Stimulated activated CD4-positive, alpha-beta T cell treated with anti-CD3 and anti-CD28 coated beads, Interleukin-1b, Interleukin-23, amount 100 ng/mL, for 48 hours (primary cell): ENCODE results near the gene LRP1.

Source experiments
- DNase-seq: peaks from one replicate; pipeline ENCODE4 v3.0.0-alpha.2; 2020

Gene LRP1

DNA sequence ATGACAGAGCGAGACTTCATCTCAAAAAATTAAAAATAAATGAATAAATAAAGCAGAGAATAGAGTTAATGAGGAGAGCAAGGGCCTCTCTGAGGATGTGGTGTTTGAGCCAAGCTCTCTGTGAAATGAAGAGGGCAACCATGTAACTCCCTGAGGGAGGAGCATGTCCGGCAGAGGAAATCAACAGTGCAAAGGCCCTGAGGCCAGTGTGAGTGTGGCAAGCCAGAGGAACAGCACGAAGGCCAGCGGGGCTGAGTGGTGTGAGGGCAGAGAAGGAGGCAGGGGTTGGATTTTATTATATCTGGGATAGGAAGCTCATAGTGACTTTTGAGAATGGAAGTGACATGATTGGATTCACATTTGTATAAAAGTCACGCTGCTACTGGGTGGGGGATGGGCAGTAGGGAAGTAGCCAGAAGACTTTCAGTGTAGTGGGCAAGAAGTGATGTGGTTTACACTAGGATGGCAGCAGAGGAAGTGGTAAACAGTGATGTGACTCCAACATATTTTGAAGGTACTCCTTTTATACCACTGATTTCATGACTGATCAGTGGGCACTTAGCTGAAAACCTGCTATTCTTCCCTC, 29.4 kb downstream of the LRP1 start:
- no peak for DNase-seq

DNA sequence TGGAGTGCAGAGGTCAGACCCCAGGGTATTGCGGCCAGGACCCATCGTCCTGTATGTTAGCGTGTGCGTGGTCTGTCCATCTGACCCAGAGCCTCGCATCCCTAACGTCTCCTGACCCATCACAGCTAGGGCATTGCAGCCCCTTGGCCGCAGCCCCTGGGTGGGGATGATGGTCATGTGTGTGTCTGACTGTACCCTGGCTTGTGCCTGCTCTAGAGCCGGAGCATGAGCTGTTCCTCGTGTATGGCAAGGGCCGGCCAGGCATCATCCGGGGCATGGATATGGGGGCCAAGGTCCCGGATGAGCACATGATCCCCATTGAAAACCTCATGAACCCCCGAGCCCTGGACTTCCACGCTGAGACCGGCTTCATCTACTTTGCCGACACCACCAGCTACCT, 29.9 kb downstream of the LRP1 start:
- no peak for DNase-seq

DNA sequence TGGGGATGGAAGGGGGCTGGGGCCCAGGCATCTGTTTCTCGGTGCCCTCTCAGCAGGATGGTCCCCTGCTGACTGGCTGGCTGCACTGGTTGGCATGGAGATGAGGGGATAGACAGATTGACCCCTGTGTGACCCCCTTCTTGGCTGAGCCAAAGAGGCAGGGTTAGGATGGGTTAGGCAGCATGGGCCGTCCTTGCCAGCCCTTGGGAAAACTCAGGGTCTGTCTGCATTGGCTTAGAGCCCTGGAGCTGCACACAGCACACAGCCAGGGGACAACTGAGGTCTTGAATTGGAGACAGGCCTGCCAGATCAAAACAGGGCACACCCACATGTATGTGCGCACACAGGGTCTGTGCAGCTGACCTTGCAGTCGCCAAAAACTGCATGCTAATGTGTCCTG, 30.4 kb downstream of the LRP1 start:
- no peak for DNase-seq

DNA sequence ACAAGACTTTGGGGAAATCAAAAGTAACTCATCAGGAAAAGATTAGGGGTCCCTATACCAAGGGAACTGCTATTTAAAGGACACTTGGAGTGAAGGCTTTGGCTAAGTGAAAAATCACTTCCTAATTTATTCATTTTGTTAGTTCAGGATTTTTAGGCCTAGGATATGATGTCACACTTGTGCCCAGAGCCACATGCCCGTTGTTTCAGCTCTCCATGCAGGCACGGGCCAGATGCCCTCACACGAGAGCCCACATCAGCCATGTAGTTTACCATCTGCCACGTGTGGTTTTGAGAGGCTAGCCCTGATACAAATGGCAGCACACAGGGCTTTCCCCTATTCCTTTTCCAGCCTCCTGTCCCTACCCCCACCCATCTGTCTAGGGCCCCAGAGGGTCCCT, 31.0 kb downstream of the LRP1 start:
- DNase-seq: no peak

DNA sequence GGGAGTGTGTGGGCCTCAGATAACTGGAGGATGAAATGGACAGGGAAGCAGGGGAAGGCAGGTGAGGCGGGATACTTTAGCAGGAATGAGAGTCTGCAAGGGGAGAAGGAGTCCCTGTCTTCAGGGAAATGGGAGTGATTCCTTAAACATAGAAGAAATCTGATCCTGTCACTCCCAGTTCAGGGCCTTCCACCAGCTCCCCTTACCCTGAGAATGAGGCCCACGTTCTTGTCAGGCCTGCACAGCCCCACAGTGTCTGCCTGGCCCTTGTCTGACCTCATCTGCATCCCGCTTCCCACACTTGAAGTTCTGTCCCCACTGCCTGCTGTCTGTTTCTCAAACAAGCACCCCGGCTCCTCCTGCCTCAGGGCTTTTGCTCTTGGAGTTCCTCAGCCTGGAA, 31.8 kb downstream of the LRP1 start:
- DNase-seq: no peak

DNA sequence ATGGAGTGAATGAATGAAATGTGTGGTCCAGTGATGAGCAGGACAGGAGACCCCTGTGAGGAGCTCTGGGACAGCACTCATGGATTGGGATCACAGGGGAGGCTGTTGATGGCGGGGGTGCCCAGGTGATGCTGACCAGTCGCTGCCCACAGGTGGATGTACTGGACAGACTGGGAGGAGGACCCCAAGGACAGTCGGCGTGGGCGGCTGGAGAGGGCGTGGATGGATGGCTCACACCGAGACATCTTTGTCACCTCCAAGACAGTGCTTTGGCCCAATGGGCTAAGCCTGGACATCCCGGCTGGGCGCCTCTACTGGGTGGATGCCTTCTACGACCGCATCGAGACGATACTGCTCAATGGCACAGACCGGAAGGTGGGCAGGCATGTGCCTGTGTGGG, 32.5 kb downstream of the LRP1 start:
- DNase-seq: no peak

DNA sequence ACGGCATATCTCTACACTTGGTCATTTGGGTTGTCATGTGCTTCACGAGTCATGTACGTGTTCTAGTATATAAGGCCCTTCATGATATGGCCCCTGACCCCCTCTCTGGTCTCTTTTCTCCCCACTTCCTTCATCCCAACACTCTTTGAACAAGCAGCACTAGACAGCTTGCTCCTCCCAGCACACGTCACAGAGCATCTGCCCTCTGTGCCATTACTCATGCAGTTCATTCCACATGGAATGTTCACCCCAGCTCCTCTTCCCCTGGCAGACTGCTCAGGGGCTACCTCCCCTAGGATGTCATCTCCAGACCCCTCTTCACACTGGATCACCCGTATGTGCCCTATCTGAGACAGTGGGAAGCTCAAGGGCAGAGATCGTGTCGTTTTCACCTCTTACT, 33.2 kb downstream of the LRP1 start:
- DNase-seq: no peak

DNA sequence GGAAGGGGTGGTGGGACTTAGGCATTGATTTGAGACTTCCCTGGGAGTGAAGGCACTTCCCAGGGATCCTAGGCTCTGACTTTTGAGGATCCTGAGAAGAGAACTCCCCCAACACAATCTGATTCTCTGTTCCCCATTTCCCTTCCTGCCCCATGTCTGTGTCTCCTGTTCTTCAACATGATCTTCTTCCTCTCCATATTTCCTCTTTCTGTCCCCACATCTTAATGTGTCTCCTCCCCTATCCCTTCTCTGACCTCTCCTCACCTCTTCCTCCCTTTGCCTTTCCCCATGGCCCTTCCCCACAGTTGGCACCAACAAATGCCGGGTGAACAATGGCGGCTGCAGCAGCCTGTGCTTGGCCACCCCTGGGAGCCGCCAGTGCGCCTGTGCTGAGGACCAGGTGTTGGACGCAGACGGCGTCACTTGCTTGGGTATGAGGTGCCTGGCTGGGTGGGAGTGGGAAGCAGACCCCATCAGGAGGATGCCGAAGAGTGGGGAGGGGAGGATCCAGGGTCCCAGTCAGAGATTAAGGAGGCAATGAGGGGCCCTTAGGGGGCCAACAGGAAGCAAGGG, 34.4 kb downstream of the LRP1 start:
- no peak for DNase-seq

DNA sequence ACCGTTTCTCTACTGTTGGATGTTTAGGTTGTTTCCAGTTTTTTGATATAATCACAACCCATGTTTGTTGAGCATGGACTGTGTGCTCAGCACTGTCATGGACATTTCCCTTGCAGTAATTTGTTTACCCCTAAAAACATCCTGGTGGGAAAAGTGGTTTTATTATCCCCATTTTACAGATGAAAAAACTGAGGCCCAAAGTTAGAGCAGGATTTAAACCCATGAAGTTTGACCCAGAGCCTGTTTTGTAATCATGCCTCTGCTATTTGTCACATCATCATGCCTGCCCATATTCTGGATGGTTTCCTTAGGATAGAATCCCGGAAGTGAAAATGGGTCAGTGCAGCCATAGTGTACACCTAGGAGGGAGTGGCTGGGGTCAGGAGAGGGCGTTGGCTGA, 36.2 kb downstream of the LRP1 start:
- DNase-seq: no peak

DNA sequence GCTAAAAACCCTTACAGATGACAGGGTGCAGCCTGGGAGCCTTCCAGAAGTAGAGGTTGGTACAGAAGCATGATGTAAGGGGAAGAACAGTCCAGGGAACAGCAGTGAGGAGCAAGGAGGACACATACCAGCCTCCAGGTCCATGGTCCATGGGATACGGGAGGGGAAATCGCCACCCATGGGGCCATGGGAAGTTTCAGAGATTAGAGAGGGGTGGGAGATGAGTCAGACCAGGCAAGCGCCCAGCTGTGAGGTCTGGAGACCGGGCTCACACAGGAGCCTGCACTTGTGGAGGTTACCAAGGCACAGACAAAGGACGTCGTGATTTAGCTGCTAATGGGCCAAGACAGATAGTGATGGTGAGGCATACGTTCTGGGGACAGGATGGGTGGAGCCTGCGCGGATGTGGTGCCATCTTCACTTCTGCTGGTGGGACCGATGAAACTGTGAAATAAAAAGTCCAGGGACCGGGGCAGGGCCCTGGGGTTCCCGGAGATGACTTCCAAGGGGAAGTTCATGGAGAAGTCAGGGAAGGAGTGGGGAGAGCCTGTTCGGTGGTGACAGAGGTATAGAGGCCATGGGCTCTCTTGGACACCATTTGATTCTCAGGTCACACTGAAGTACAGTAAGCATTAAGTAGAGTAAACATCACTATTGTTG, 36.8 kb downstream of the LRP1 start:
- no peak for DNase-seq

DNA sequence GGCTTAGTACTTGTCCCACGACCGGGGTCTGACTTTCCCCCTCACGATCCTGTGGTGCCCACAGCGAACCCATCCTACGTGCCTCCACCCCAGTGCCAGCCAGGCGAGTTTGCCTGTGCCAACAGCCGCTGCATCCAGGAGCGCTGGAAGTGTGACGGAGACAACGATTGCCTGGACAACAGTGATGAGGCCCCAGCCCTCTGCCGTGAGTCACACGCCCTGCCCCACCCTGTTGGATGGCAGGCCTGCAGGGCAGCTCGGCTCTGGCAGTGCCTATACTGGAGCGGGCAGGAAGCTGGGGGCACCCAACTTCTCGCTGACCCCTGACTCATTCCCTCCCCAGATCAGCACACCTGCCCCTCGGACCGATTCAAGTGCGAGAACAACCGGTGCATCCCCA, 37.5 kb downstream of the LRP1 start:
- DNase-seq: no peak

DNA sequence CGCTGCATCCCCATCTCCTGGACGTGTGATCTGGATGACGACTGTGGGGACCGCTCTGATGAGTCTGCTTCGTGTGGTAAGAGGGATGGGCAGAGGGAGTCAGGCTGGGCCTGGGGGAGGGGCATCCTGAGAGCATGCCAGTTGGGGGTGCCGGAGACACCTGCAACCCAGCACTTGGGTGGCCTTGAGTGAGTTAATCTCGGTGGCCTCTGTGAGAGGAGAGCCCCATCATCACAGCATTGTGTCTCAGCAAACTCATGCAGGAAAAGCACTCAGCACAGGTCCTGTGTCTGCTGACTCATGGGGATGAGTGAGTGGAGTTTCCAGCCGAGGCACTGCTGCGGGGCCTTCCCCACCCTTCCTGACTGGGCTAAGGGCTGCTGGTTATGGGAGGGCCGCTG, 38.7 kb downstream of the LRP1 start:
- peak; percentile 73 for DNase-seq

DNA sequence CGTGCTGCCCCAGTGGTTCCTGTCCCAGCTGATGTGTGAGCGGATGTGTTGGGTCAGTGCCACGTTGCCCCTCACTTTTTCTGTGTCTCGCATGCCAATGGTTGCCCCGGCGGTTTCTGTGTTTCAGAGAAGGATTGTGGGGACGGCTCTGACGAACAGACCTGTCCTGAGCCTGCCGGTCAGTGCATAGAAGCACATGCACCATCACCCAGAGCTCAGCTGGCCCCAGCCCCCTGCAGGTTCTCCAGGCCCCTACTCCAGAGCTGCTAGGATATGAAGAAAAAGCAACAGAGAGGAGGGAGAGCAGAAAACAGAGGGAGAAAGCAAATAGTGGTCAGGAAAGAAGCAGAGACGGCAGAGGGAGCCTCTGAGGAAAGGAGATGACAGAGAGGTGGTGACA, 39.8 kb downstream of the LRP1 start:
- DNase-seq: no peak

DNA sequence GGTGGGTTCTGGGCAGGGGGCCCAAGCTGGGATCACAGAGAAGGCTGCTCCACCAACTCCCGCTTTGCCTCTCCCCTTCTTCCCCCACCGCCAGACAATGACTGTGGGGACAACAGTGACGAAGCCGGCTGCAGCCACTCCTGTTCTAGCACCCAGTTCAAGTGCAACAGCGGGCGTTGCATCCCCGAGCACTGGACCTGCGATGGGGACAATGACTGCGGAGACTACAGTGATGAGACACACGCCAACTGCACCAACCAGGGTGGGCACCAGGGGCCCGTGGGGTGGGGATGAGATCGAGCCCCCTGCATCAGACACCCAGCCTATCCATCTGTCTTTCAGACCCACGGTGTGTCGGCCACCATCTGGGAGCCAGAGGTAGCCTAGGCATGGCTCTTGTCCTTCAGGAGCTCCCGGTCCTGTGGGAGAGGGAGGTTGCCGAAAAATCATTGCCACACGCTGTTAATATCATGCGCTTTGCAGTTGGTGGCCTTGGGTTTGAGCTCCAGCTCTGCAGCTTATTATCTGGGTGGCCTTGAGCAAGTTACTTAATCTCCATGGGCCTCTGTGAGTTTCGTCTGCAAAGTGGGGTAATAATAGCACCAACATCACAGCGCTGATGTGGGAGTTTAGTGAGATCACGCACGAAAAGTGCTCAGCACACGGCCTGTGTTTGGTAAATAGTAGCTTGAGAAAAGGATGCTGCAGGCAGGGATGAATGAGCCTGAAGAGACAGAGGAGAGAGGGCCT, 40.9 kb downstream of the LRP1 start:
- DNase-seq: no peak

DNA sequence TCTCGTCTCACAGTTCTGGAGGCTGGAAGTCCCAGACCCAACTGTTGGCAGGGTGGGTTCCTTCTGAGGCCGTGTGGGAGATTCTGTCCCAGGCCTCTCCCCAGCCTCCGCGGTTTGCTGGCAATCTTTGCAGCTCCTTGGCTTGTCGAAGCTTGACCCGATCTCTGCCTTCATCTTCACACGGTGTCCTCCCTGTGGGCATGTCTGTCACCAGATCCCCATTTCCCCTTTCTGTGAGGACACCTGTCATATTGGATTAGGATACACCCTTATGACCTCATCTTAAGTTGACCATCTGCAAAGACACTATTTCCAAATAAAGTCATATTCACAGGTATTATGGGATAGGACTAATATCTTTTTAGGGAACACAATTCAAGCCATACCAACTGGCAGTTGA, 41.7 kb downstream of the LRP1 start:
- DNase-seq: no peak

DNA sequence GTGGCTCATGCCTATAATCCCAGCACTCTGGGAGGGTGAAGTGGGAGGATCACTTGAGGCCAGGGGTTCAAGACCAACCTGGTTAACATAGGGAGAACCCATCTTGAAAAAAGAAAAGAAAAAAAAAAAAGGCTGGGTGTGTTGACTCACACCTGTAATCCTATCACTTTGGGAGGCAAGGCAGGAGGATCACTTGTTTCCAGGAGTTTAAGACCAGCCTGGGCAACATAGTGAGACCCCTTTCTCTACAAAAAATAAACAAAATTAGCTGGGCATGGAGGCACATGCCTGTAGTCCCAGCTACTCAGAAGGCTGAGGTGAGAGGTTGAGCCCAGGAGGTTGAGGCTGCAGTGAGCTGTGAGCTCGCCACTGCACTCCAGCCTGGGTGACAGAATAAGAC, 42.1 kb downstream of the LRP1 start:
- DNase-seq: no peak

DNA sequence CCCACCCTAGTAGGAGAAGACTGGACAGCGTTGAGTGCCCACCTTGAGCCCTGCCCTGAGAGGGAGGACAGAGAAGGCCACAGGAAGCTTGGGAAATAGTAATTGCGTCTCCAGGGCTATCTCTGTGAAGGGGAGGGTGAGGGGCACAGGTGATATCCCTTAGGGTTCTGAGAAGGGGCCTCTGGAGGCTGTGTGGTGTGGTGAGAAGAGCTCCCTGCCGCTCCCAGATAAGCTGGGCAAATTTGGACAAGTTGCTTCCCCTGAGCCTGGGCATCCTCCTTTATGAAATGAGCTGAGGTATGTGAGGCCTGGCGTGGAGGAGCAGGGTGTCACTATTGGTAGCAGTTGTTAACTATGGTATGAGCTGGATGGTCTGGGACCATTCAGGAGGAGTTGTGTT, 42.6 kb downstream of the LRP1 start:
- no peak for DNase-seq

DNA sequence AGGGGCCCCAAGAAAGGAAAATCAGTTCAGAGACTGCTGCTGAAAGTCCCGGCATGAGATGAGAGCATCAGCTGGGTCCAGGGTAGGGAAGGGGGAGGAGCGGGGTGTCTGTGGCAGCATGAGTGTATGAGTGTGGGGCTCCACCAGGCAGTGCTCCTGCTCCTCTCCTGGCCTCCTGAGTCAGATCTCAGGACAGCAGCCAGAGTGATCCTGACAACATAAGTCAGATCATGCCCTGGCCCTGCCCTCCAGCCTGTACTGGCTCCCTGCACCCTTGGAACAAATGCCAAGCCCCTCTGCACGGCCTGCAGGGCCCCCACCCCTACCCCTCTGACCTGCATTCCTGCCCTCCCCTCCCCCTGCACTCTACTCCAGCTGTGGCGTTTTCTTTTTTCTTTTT, 43.4 kb downstream of the LRP1 start:
- no peak for DNase-seq

DNA sequence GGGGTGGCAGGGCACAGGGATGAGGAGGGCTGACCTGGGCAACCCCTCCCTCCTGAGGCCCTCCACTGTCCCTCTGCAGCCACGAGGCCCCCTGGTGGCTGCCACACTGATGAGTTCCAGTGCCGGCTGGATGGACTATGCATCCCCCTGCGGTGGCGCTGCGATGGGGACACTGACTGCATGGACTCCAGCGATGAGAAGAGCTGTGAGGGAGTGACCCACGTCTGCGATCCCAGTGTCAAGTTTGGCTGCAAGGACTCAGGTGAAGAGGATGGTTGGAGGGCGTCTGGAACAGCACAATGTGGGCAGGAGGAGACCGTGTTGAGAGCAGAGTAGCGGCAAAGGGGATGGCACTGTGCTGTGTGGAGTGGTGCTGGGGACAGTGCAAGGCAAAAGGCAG, 44.8 kb downstream of the LRP1 start:
- no peak for DNase-seq

DNA sequence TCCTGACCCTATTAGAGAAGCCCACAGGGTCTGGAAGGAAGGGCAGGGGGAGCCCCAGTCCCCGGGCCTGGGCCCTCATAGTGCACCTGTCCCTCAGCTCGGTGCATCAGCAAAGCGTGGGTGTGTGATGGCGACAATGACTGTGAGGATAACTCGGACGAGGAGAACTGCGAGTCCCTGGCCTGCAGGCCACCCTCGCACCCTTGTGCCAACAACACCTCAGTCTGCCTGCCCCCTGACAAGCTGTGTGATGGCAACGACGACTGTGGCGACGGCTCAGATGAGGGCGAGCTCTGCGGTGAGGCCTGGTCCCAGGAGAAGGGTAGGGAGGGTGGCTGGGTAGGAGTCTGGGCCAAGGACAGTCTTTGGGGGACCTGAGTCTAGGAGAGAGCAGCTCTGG, 45.4 kb downstream of the LRP1 start:
- no peak for DNase-seq

DNA sequence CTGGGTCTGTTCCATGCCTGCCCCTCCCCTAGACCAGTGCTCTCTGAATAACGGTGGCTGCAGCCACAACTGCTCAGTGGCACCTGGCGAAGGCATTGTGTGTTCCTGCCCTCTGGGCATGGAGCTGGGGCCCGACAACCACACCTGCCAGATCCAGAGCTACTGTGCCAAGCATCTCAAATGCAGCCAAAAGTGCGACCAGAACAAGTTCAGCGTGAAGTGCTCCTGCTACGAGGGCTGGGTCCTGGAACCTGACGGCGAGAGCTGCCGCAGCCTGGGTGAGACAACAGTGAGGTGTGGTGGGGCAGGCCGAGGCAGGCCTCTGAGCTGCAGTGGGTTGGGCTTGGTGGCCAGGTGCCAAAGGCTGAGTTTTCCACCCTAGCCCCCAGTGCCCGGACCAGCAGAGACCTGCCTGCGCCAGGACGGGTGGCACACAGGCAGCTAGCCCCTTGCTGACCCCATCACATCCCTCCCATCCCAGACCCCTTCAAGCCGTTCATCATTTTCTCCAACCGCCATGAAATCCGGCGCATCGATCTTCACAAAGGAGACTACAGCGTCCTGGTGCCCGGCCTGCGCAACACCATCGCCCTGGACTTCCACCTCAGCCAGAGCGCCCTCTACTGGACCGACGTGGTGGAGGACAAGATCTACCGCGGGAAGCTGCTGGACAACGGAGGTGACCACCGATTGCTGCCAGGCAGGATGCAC, 47.3 kb downstream of the LRP1 start:
- DNase-seq: peak; percentile 37

DNA sequence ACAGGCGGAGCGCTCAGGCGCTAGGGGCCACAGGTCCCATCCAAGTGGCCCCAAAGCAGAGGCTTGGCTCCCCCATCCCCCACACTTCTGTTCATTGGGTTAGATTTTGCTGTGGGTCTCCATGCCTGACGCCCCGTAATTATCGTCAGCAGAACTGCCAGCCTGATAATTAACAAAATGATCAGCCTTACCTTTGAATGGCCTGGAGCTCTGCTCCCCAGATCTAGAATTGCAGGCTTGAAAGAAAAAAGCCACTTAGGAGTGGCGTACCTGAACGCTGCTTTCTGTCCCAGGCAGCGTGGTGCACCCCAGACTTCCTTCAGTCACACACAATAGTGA, 47.8 kb downstream of the LRP1 start:
- DNase-seq: no peak

DNA sequence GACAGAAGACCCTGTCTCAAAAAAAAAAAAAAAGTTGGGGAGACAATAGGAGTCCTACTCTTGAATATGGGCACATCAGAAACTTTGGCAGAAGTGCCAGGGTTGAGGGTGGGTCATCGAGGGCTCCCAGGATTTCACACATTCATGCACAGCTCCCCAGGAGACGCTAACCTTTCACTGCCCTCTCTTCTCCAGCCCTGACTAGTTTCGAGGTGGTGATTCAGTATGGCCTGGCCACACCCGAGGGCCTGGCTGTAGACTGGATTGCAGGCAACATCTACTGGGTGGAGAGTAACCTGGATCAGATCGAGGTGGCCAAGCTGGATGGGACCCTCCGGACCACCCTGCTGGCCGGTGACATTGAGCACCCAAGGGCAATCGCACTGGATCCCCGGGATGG, 48.6 kb downstream of the LRP1 start:
- DNase-seq: no peak

DNA sequence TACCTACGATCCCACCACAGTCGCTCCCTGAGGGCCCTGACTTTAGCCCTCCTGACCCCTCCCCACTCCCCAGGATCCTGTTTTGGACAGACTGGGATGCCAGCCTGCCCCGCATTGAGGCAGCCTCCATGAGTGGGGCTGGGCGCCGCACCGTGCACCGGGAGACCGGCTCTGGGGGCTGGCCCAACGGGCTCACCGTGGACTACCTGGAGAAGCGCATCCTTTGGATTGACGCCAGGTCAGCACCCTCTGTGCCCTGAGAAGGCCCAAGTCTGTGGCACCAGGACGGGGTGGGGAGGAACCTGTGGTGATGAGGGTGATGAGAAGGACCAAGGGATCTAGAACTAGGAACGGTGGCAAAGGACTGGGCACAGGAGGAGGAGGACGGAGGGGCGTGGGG, 49.1 kb downstream of the LRP1 start:
- no peak for DNase-seq
